GM19395 (cell line): Measurements from ENCODE around the gene NKX6-2.

Experiments
- ATAC-seq: cut with Tn5 transposase; IDR thresholded peaks from one replicate; pipeline ENCODE4 v1.9.1; 2021; ENCODE audit warnings: mild to moderate bottlenecking, moderate library complexity; ENCODE audit not compliant: unreplicated experiment

NKX6-2 gene

GRCh38 chr10:132813560-132814468 lies 27.9 kb upstream of the NKX6-2 start:
- ATAC-seq = no peak

- ATAC-seq = no peak
Observed at GRCh38 chr10:132813001-132813401, 27.1 kb upstream of the NKX6-2 start.

GRCh38 chr10:132812520-132812919 lies 26.6 kb upstream of the NKX6-2 start:
- no peak for ATAC-seq

GRCh38 chr10:132811891-132812481 lies 26.0 kb upstream of the NKX6-2 start:
- ATAC-seq = no peak

GRCh38 chr10:132810807-132811700 lies 25.1 kb upstream of the NKX6-2 start:
- ATAC-seq = no peak

- ATAC-seq = no peak
Observed at GRCh38 chr10:132810141-132810806, 24.3 kb upstream of the NKX6-2 start.

GRCh38 chr10:132809232-132810140 lies 23.5 kb upstream of the NKX6-2 start:
- ATAC-seq = no peak

- ATAC-seq = no peak
Observed at GRCh38 chr10:132808383-132809231, 22.7 kb upstream of the NKX6-2 start.

GRCh38 chr10:132807621-132808049 lies 21.7 kb upstream of the NKX6-2 start:
- no peak for ATAC-seq

- no peak for ATAC-seq
Observed at GRCh38 chr10:132806561-132807003, 20.6 kb upstream of the NKX6-2 start.

GRCh38 chr10:132806110-132806509 lies 20.2 kb upstream of the NKX6-2 start:
- no peak for ATAC-seq

- ATAC-seq = no peak
Observed at GRCh38 chr10:132805599-132805998, 19.7 kb upstream of the NKX6-2 start.

GRCh38 chr10:132804785-132805426 lies 19.0 kb upstream of the NKX6-2 start:
- no peak for ATAC-seq

- no peak for ATAC-seq
Observed at GRCh38 chr10:132804287-132804686, 18.3 kb upstream of the NKX6-2 start.

GRCh38 chr10:132803416-132804210 lies 17.7 kb upstream of the NKX6-2 start:
- ATAC-seq = no peak

- no peak for ATAC-seq
Observed at GRCh38 chr10:132802694-132803320, 16.9 kb upstream of the NKX6-2 start.

- ATAC-seq = no peak
Observed at GRCh38 chr10:132802048-132802447, 16.1 kb upstream of the NKX6-2 start.
